ENCODE data around the gene CACNG8. TPM values are rescaled to one million over a fixed set of nuclear protein-coding genes. Genes with fewer than 3 reads are reported as not detected.
"Not testable (repeated sequence)": the region's sequence is repeated elsewhere in the genome, so short reads cannot be mapped to it uniquely, and the experiment has no call there.

The CACNG8 gene
- total RNA-seq, 6 experiments from 2014 or later = 0.09 to 0.48 (median 0.26) TPM

GRCh38 chr19:53945998-53946397 lies 16.7 kb upstream of the CACNG8 start:
- Mint-ChIP-seq H3K4me1 (ENCODE audit: low read depth) (no peaks in the 10 kb centered on the region), H3K9me3 (no peaks in the 10 kb centered on the region), H3K4me3 (no peak overlapping the region), H3K36me3 (ENCODE audit: low read depth) (no peaks in the 10 kb centered on the region), H3K27me3 (ENCODE audit: insufficient read depth) (peaks cover 22% of the 10 kb centered on the region), H3K27ac (no peak overlapping the region)
- no peak for TF ChIP-seq CTCF (IDR thresholded peaks at IDR 0.05)
- DNase-seq = no peak

DNA sequence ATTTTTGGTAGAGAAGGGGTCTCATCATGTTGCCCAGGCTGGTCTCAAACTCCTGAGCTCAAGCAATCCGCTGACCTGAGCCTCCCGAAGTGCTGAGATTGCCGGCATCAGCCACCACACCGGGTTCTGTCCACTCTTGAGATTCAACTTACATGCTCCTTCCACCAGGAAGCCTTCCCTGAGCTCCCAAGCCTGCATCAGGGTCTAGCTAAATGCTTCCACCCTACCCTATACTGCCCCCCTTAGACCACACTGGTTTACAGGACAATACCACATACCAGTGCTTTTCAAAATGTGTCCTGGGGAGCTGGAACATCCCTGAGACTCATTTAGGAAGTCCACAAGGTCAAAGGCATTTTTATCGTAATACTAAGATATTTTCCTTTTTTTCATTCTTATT lies 15.1 kb upstream of the CACNG8 start:
- Mint-ChIP-seq H3K4me3 (no peak overlapping the region), H3K9me3 (no peaks in the 10 kb centered on the region), H3K4me1 (ENCODE audit: low read depth) (no peaks in the 10 kb centered on the region), H3K27me3 (ENCODE audit: insufficient read depth) (peaks cover 13% of the 10 kb centered on the region), H3K27ac (no peak overlapping the region), H3K36me3 (ENCODE audit: low read depth) (no peaks in the 10 kb centered on the region)
- DNase-seq = no peak
- no peak for TF ChIP-seq CTCF (IDR thresholded peaks at IDR 0.05)

DNA sequence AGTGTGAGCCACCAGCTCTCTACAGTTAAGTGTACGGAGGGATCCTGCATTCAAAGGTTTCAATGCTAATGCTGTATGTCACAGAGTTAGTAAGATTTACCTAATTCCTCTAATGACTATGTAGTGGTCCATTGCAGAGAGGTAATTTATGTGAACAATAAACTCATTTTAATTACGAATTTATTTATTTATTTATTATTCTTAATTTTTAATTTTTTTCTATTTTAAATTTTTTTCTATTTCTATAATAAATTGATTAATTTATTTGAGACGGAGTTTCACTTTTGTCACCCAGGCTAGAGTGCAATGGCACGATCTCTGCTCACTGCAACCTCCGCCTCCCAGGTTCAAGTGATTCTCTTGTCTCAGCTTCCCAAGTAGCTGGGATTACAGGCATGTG lies 14.1 kb upstream of the CACNG8 start:
- not testable (repeated sequence) for H3K4me3 Mint-ChIP-seq; H3K27ac Mint-ChIP-seq; DNase-seq; H3K4me1 Mint-ChIP-seq (ENCODE audit: low read depth); H3K9me3 Mint-ChIP-seq; H3K36me3 Mint-ChIP-seq (ENCODE audit: low read depth)
- H3K27me3 Mint-ChIP-seq (ENCODE audit: insufficient read depth) = peaks cover 11% of the 10 kb centered on the region

- Mint-ChIP-seq H3K36me3 (ENCODE audit: low read depth) (no peaks in the 10 kb centered on the region), H3K27ac (no peak overlapping the region), H3K27me3 (ENCODE audit: insufficient read depth) (peaks cover 18% of the 10 kb centered on the region), H3K4me1 (ENCODE audit: low read depth) (no peaks in the 10 kb centered on the region), H3K4me3 (no peak overlapping the region), H3K9me3 (no peaks in the 10 kb centered on the region)
- no peak for TF ChIP-seq CTCF (IDR thresholded peaks at IDR 0.05)
- DNase-seq = no peak
These were observed 11.3 kb upstream of the CACNG8 start for GRCh38 chr19:53951436-53951835.

- Mint-ChIP-seq H3K27ac (no peak overlapping the region), H3K4me1 (ENCODE audit: low read depth) (no peaks in the 10 kb centered on the region), H3K9me3 (no peaks in the 10 kb centered on the region), H3K36me3 (ENCODE audit: low read depth) (no peaks in the 10 kb centered on the region), H3K4me3 (no peak overlapping the region), H3K27me3 (ENCODE audit: insufficient read depth) (peaks cover 22% of the 10 kb centered on the region)
- TF ChIP-seq CTCF (IDR thresholded peaks at IDR 0.05) = no peak
- no peak for DNase-seq
These were observed 10.8 kb upstream of the CACNG8 start for GRCh38 chr19:53951947-53952346.

- H3K9me3 Mint-ChIP-seq = no peaks in the 10 kb centered on the region
- no peak for DNase-seq
- no peak for TF ChIP-seq CTCF (IDR thresholded peaks at IDR 0.05)
- no peak overlapping the region for H3K27ac Mint-ChIP-seq
- H3K36me3 Mint-ChIP-seq (ENCODE audit: low read depth) = no peaks in the 10 kb centered on the region; the same call in 1 of the 2 replicates
- H3K4me1 Mint-ChIP-seq (ENCODE audit: low read depth) = peaks cover 5% of the 10 kb centered on the region; the same call in 1 of the 2 replicates
- peaks cover 34% of the 10 kb centered on the region for H3K27me3 Mint-ChIP-seq (ENCODE audit: insufficient read depth)
- no peak overlapping the region for H3K4me3 Mint-ChIP-seq
These were observed 9.4 kb upstream of the CACNG8 start for GRCh38 chr19:53953383-53953782.
